ENCODE data around the gene STMN3. TPM values are rescaled to one million over a fixed set of nuclear protein-coding genes. Genes with fewer than 3 reads are reported as not detected.
A peak's percentile ranks its signal among the peaks of the same experiment; 100 is the strongest.

STMN3 gene
- polyA plus RNA-seq, 1 of the 3 experiments (the other 2 are of a cell fraction), result 111 TPM

- Histone ChIP-seq H3K27ac (ENCODE audit: low read depth in 2 of 2, low read length in 1 of 2) (peak overlapping the region in 1 of 2 experiments; percentile 85; a peak in 1 of 4 replicates), H3K4me2 (no peak overlapping the region), H4K20me1 (ENCODE audit: insufficient read depth) (no peaks in the 10 kb centered on the region), H3K36me3 (replicated peaks in 1 of 2; ENCODE audit: control insufficient read depth in 1 of 2, insufficient read depth in 2 of 2, low read length in 1 of 2) (peaks cover 0 to 9% of the 10 kb centered on the region in 2 experiments), H2AFZ (ENCODE audit: low read depth) (no peak overlapping the region), H3K27me3 (ENCODE audit: insufficient read depth) (no peaks in the 10 kb centered on the region), H3K9me2 (no peaks in the 10 kb centered on the region), H3K79me2 (ENCODE audit: insufficient read depth) (no peaks in the 10 kb centered on the region), H3K4me1 (ENCODE audit: control insufficient read depth in 1 of 2, insufficient read depth in 2 of 2, low read depth in 1 of 2, low read length in 1 of 2) (peaks cover 22 to 30% of the 10 kb centered on the region in 2 experiments; a peak in 3 of 4 replicates), H3K4me3 (ENCODE audit: low read depth in 2 of 2, low read length in 1 of 2) (peak overlapping the region in 1 of 2 experiments; percentile 25; a peak in 1 of 4 replicates), H3K9ac (no peak overlapping the region), H3K9me3 (no peaks in the 10 kb centered on the region), H3F3A (replicated peaks; ENCODE audit: insufficient read depth) (no peaks in the 10 kb centered on the region)
- POLR2A ChIA-PET, result interaction anchor here (0.7 to 3.4 kb wide), 7 partner anchors 11 to 282 kb away, joined by 3 to 22 read pairs (median 3); partner anchors contain the start of genes ARFRP1, RTEL1, SAMD10 and STMN3
- peak; percentile 73 for DNase-seq
- TF ChIP-seq NFIC (IDR thresholded peaks at IDR 0.05; ENCODE audit: borderline replicate concordance), result 0 out of 2 replicates have a peak, but pooled peaks have one; percentile 18
- TF ChIP-seq TAF1 (IDR thresholded peaks at IDR 0.05; ENCODE audit: borderline replicate concordance, low read depth, low read length), result no peak
- 60% methylated on average over 2 of the region's 7 CpGs for WGBS (ENCODE audit: low lambda C conversion rate)
- CTCF ChIA-PET, result interaction anchor here (0.6 to 1.3 kb wide), 5 partner anchors 11 to 276 kb away, joined by 3 to 6 read pairs (median 3); no protein-coding TSS in a partner anchor
These were observed 44.2 kb upstream of the STMN3 start for GRCh38 chr20:63697357-63697867.

- ChIA-PET CTCF (interaction anchor here (0.9 to 1.3 kb wide), 4 partner anchors 10 to 277 kb away, joined by 3 to 6 read pairs (median 3); no protein-coding TSS in a partner anchor), POLR2A (interaction anchor here (0.7 to 3.4 kb wide), 6 partner anchors 11 to 283 kb away, joined by 3 to 22 read pairs (median 3); partner anchors contain the start of genes ARFRP1, RTEL1, SAMD10 and STMN3)
- no peaks in the 10 kb centered on the region for H4K20me1 ChIP-seq (ENCODE audit: insufficient read depth)
- H3K36me3 ChIP-seq (replicated peaks in 1 of 2; ENCODE audit: control insufficient read depth in 1 of 2, insufficient read depth in 2 of 2, low read length in 1 of 2), result peaks cover 0 to 9% of the 10 kb centered on the region in 2 experiments
- no peaks in the 10 kb centered on the region for H3K79me2 ChIP-seq (ENCODE audit: insufficient read depth)
- H3K9ac ChIP-seq, result no peak within 1 kb of the TSS
- no peak within 1 kb of the TSS for H2AFZ ChIP-seq (ENCODE audit: low read depth)
- TF ChIP-seq CHD2 (IDR thresholded peaks at IDR 0.05; ENCODE audit: low read length, partially characterized antibody) (no peak), MXI1 (IDR thresholded peaks at IDR 0.05; ENCODE audit: low read depth, low read length) (no peak), SIN3A (IDR thresholded peaks at IDR 0.05; ENCODE audit: borderline replicate concordance, low read depth, low read length) (peak; percentile 5; the same call in 1 of the 2 replicates), PBX3 (IDR thresholded peaks at IDR 0.05) (peak; percentile 21), NFIC (IDR thresholded peaks at IDR 0.05; ENCODE audit: borderline replicate concordance) (no peak), ZBTB33 (IDR thresholded peaks at IDR 0.05; ENCODE audit: borderline replicate concordance, low read depth) (peak; percentile 19; the same call in 1 of the 2 replicates), POLR2AphosphoS5 (IDR thresholded peaks at IDR 0.05; ENCODE audit: low read depth, low read length) (no peak), GABPA (IDR thresholded peaks at IDR 0.05; ENCODE audit: low read depth) (no peak)
- H3K27me3 ChIP-seq (ENCODE audit: insufficient read depth), result no peaks in the 10 kb centered on the region
- H3K4me3 ChIP-seq (ENCODE audit: low read depth in 2 of 2, low read length in 1 of 2), result peak within 1 kb of the TSS in 1 of 2 experiments; percentile 25; a peak in 1 of 4 replicates
- H3K27ac ChIP-seq (ENCODE audit: low read depth in 2 of 2, low read length in 1 of 2), result peak within 1 kb of the TSS in 1 of 2 experiments; percentile 47; a peak in 1 of 4 replicates
- 46% methylated on average over 32 of the region's 52 CpGs for WGBS (ENCODE audit: low lambda C conversion rate)
- H3F3A ChIP-seq (replicated peaks; ENCODE audit: insufficient read depth), result no peaks in the 10 kb centered on the region
- no peaks in the 10 kb centered on the region for H3K9me2 ChIP-seq
- peaks cover 22 to 24% of the 10 kb centered on the region in 2 experiments; a peak in 3 of 4 replicates for H3K4me1 ChIP-seq (ENCODE audit: control insufficient read depth in 1 of 2, insufficient read depth in 2 of 2, low read depth in 1 of 2, low read length in 1 of 2)
- H3K9me3 ChIP-seq, result no peaks in the 10 kb centered on the region
- no peak within 1 kb of the TSS for H3K4me2 ChIP-seq
- DNase-seq, result peak; percentile 77
These were observed 43.6 kb upstream of the STMN3 start, which contains the start of gene TNFRSF6B for GRCh38 chr20:63696628-63697356. Gene TNFRSF6B, plus strand, starts transcription at chr20:63696652. Its CDS starts 116 bp downstream, at chr20:63696768.
